ENCODE results near the gene CDKAL1.

CDKAL1 gene

DNA sequence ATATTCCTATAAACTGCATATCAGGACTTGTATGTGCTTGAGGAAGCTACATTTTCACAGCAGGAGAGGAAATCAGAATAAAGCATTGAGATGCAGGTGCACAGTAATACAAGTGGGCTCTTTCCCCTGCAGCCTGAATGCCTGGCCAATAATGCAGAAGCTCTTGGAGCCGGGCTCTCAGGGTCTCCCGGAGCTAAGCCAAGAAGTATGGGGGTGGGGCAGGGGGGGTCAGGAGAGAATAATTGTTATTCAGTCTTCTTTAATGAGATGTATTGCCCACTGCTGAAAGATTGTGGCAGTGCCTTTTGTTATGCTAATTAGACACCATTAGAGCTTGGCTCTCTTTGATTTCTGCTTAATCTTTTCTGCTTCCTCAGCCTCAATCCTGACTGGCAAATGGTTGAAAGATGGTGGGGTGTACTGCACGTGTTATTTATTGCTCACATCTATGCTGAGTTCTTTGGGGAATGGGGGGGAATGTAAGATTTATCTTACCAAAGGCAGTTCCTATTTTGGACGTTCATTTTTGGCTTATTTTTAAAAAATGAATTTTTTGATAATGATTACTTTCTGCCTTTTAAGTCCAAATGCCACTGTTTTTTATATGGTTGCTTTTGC lies 651.7 kb downstream of the CDKAL1 start:
- no peak for TF ChIP-seq EZH2phosphoT487 (IDR thresholded peaks at IDR 0.05; ENCODE audit: borderline replicate concordance)
- TF ChIP-seq, protein P1, sequence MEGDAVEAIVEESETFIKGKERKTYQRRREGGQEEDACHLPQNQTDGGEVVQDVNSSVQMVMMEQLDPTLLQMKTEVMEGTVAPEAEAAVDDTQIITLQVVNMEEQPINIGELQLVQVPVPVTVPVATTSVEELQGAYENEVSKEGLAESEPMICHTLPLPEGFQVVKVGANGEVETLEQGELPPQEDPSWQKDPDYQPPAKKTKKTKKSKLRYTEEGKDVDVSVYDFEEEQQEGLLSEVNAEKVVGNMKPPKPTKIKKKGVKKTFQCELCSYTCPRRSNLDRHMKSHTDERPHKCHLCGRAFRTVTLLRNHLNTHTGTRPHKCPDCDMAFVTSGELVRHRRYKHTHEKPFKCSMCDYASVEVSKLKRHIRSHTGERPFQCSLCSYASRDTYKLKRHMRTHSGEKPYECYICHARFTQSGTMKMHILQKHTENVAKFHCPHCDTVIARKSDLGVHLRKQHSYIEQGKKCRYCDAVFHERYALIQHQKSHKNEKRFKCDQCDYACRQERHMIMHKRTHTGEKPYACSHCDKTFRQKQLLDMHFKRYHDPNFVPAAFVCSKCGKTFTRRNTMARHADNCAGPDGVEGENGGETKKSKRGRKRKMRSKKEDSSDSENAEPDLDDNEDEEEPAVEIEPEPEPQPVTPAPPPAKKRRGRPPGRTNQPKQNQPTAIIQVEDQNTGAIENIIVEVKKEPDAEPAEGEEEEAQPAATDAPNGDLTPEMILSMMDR (conservative IDR thresholded peaks at IDR 0.05; ENCODE audit: low read length): no peak
- H3K9me3 ChIP-seq (ENCODE audit: insufficient read depth, low read depth, low read length): no peaks in the 10 kb centered on the region; the same call in 1 of the 2 replicates
- H3K4me2 ChIP-seq (ENCODE audit: low read depth, low read length, poor library complexity, severe bottlenecking): no peak overlapping the region
- H3K9me2 ChIP-seq (replicated peaks; ENCODE audit: low read depth, low read length): no peaks in the 10 kb centered on the region
- H3K79me2 ChIP-seq (ENCODE audit: insufficient read depth, low read length): no peaks in the 10 kb centered on the region
- H3K4me3 ChIP-seq (ENCODE audit: low read length, poor library complexity, severe bottlenecking): no peak overlapping the region
- H2AFZ ChIP-seq (ENCODE audit: low read length): no peak overlapping the region
- H3F3A ChIP-seq (ENCODE audit: low read depth): no peaks in the 10 kb centered on the region
- no peaks in the 10 kb centered on the region for H4K20me1 ChIP-seq (ENCODE audit: insufficient read depth, low read length, poor library complexity, severe bottlenecking)
- H3K36me3 ChIP-seq (ENCODE audit: insufficient read depth, low read length): peaks cover 3% of the 10 kb centered on the region; the same call in 1 of the 2 replicates
- H3K27me3 ChIP-seq (ENCODE audit: insufficient read depth, low read length, poor library complexity, severe bottlenecking): no peaks in the 10 kb centered on the region
- peaks cover 48% of the 10 kb centered on the region for H3K4me1 ChIP-seq (ENCODE audit: insufficient read depth, low read length, poor library complexity, severe bottlenecking)
- no peak overlapping the region for H3K9ac ChIP-seq (ENCODE audit: low read depth, low read length, poor library complexity, severe bottlenecking)

DNA sequence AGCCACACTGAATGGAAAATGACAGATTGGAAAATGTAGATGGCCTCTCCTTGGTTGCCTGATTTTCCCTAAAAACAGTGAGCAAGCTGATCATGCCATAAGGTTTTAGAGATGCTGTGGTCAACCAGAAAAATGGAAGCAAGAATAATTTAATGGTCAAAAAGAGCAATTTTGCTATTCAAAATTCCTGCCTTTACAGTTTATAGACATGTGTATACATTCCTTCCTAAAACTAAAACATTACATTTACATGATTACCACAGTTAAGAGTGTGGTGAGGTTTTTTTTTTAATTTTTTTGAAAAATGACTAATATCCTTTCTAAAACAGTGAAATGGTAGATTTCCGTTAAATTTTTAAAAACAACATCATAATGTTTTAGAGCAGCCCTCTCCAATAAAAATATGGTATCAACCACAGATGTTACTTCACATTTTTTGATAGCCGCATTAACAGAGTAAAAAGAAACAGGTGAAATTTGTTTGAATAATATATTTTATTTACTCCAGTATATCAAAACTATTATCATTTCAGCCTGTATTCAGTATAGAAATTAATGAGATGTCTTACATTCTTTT lies 652.3 kb downstream of the CDKAL1 start:
- Histone ChIP-seq H3K9me2 (replicated peaks; ENCODE audit: low read depth, low read length) (no peaks in the 10 kb centered on the region), H3K9ac (ENCODE audit: low read depth, low read length, poor library complexity, severe bottlenecking) (no peak overlapping the region), H3K79me2 (ENCODE audit: insufficient read depth, low read length) (no peaks in the 10 kb centered on the region), H3K9me3 (ENCODE audit: insufficient read depth, low read depth, low read length) (no peaks in the 10 kb centered on the region), H3K4me1 (ENCODE audit: insufficient read depth, low read length, poor library complexity, severe bottlenecking) (peaks cover 53% of the 10 kb centered on the region), H3K4me3 (ENCODE audit: low read length, poor library complexity, severe bottlenecking) (no peak overlapping the region), H3K36me3 (ENCODE audit: insufficient read depth, low read length) (no peaks in the 10 kb centered on the region), H4K20me1 (ENCODE audit: insufficient read depth, low read length, poor library complexity, severe bottlenecking) (no peaks in the 10 kb centered on the region), H3K27me3 (ENCODE audit: insufficient read depth, low read length, poor library complexity, severe bottlenecking) (no peaks in the 10 kb centered on the region), H2AFZ (ENCODE audit: low read length) (no peak overlapping the region), H3K4me2 (ENCODE audit: low read depth, low read length, poor library complexity, severe bottlenecking) (no peak overlapping the region), H3F3A (ENCODE audit: low read depth) (no peaks in the 10 kb centered on the region)
- no peak for TF ChIP-seq EZH2phosphoT487 (IDR thresholded peaks at IDR 0.05; ENCODE audit: borderline replicate concordance)
- TF ChIP-seq, protein P1 (conservative IDR thresholded peaks at IDR 0.05; ENCODE audit: low read length): no peak

DNA sequence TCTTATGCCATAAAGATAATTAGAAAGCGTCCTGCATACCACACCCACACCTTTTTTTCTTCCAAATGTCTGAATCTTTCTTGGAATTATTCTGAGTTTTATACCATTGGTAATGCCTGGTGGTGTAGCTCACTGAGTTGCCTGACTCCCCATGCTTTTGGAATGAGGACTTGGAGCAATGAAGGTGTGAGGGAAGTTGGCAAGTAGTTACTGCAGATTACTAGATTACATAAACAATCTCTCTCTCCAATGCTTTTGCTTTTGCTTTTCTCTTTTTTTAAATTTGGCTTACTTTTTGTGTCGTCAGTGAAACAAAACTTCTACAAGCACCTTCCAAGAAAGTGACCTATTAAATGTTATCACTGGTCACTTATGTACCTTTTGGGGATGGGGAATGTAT lies 653.2 kb downstream of the CDKAL1 start:
- H3K27me3 ChIP-seq (ENCODE audit: insufficient read depth, low read length, poor library complexity, severe bottlenecking): no peaks in the 10 kb centered on the region
- H3K9me3 ChIP-seq (ENCODE audit: insufficient read depth, low read depth, low read length): no peaks in the 10 kb centered on the region
- peak overlapping the region; percentile 52 for H3K9ac ChIP-seq (ENCODE audit: low read depth, low read length, poor library complexity, severe bottlenecking)

More for the DNA sequence above, 653.2 kb downstream of the CDKAL1 start:
- H3F3A ChIP-seq (ENCODE audit: low read depth): no peaks in the 10 kb centered on the region
- H3K9me2 ChIP-seq (replicated peaks; ENCODE audit: low read depth, low read length): no peaks in the 10 kb centered on the region
- H4K20me1 ChIP-seq (ENCODE audit: insufficient read depth, low read length, poor library complexity, severe bottlenecking): no peaks in the 10 kb centered on the region
- no peak overlapping the region for H2AFZ ChIP-seq (ENCODE audit: low read length)
- H3K79me2 ChIP-seq (ENCODE audit: insufficient read depth, low read length): no peaks in the 10 kb centered on the region
- TF ChIP-seq, protein P1 (conservative IDR thresholded peaks at IDR 0.05; ENCODE audit: low read length): no peak
- no peak for TF ChIP-seq EZH2phosphoT487 (IDR thresholded peaks at IDR 0.05; ENCODE audit: borderline replicate concordance)
- no peak overlapping the region for H3K4me2 ChIP-seq (ENCODE audit: low read depth, low read length, poor library complexity, severe bottlenecking)
- no peak overlapping the region for H3K4me3 ChIP-seq (ENCODE audit: low read length, poor library complexity, severe bottlenecking)
- peaks cover 49% of the 10 kb centered on the region for H3K4me1 ChIP-seq (ENCODE audit: insufficient read depth, low read length, poor library complexity, severe bottlenecking)
- H3K36me3 ChIP-seq (ENCODE audit: insufficient read depth, low read length): no peaks in the 10 kb centered on the region
